Cardiac fibroblast (primary cell): Measurements from ENCODE around the gene PMP22.

Experiments used
- DNase-seq, 2 donors: peaks; one replicate each; pipeline versions ENCODE4 v3.0.0 to v3.0.0-alpha.2; 2010; ENCODE audit warnings: low read depth in 2 of 2
- H3K4me3 ChIP-seq, 2 donors: replicated peaks in 1 of 2; 1 replicate in 1 of 2; 2 replicates in 1 of 2; pipeline ENCODE4 v1.5.1; 2011; ENCODE audit warnings: low read depth in 2 of 2, low read length in 2 of 2, mild to moderate bottlenecking in 2 of 2, moderate library complexity in 1 of 2
- TF ChIP-seq, protein P1 (sequence below): IDR thresholded peaks from one replicate; pipeline ENCODE4 v1.5.1; 2011; ENCODE audit warnings: low read depth, mild to moderate bottlenecking, low read length, inconsistent platforms

Gene PMP22

DNA sequence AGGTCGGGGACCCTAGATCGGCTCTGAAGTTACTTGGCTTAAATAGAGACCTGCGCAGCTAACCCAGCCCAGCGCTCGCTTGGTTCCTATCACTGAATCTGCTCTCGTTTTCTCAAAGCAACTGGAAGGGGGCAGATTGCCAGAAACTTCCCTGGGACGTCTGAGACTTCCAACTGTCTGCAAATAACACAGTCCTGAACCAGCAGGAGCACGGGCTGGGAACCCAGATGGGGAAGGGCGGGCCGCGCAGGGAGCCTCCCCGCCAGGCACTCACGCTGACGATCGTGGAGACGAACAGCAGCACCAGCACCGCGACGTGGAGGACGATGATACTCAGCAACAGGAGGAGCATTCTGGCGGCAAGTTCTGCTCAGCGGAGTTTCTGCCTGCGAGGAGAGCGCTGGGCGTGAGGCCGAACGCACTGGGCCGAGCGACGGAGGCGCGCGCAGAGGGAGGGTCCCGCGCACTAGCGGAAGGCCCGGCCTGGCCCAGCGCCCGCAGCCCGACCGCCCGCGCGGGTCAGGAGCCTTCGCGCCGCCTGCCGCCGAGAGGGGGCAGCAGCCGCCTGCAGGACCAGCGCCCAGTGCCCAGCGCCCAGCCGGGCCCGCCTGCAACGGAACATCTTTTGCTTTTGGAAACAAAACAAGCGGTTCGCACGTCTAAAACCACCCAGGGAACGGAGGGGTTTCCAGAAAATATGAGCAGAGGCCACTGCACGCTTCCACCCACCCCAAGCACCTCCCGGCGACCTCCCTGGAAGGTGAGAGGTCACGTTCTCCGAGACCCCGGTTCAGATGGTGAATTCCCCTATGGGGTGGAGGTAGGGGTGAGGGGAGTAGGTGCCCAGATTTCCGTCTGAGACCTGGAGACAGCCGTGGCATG is 4.5 kb downstream of the PMP22 start:
- peak; percentile 83 to 93 for DNase-seq
- H3K4me3 ChIP-seq: peak overlapping the region; percentile 74 to 88
- TF ChIP-seq, protein P1, sequence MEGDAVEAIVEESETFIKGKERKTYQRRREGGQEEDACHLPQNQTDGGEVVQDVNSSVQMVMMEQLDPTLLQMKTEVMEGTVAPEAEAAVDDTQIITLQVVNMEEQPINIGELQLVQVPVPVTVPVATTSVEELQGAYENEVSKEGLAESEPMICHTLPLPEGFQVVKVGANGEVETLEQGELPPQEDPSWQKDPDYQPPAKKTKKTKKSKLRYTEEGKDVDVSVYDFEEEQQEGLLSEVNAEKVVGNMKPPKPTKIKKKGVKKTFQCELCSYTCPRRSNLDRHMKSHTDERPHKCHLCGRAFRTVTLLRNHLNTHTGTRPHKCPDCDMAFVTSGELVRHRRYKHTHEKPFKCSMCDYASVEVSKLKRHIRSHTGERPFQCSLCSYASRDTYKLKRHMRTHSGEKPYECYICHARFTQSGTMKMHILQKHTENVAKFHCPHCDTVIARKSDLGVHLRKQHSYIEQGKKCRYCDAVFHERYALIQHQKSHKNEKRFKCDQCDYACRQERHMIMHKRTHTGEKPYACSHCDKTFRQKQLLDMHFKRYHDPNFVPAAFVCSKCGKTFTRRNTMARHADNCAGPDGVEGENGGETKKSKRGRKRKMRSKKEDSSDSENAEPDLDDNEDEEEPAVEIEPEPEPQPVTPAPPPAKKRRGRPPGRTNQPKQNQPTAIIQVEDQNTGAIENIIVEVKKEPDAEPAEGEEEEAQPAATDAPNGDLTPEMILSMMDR: peak; percentile 38

- TF ChIP-seq, protein P1: no peak
- DNase-seq: no peak
- H3K4me3 ChIP-seq: no peak overlapping the region
Observed at GRCh38 chr17:15257796-15258512, 7.2 kb downstream of the PMP22 start.

- DNase-seq: peak; percentile 80 to 90
- TF ChIP-seq, protein P1: peak; percentile 87
- H3K4me3 ChIP-seq: peak overlapping the region in 1 of 2 donors; percentile 0
Observed at GRCh38 chr17:15257258-15257788, 7.8 kb downstream of the PMP22 start.

DNA sequence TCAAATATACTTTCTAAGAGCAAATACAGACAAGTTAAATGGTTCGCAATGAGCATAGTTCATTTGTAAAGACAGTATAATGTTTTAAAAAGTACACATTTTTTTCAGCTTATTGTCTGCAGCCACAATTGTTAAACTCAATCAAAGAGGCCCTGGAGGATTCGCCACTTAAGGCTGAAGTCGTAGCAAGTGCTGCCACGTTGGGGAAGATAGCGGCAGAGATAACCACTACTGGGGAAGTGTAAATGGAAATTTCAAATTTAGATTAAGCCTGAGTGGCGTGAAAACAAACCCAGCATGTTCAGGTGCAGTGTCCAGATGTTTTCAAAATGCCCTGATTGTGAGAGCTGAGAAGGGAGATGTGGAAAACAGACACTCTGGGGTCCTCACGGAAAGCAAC is 8.4 kb downstream of the PMP22 start:
- TF ChIP-seq, protein P1: no peak
- no peak for DNase-seq

DNA sequence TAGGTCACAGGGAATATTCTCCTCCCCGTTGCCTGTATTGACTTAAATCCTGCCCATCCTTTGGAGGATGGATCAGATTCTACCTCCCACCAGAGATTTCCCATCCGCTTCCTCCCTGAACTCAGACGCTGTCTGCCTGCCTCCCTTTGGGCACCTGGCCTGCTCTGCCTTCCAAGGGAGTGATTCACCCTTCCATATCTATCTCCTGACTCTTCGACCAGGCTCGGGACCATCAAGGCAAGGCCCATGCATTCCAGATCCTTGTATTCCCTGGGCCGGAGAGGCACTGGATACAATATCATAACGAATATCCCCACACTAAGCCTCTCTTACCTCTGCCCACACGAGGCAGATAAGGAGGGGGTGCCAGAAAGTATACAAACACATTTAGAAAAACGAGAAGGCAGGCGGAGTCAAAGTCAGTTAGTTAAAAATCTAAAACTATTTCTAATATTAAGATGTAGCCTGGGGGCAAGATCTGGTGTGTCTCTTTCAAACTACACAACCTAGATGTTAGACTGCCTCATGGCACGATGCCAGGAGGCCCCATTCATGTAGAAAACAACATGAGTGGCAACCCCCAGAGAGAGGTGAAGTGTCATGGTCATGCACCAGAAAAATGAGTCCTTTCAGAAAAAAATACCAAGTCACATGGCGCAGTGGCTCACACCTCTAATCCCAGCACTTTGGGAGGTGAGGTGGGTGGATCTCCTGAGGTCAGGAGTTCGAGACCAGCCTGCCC is 9.2 kb downstream of the PMP22 start:
- TF ChIP-seq, protein P1: no peak
- no peak overlapping the region for H3K4me3 ChIP-seq
- peak in 1 of 2 donors; percentile 59 for DNase-seq

More for the DNA sequence above, 8.4 kb downstream of the PMP22 start:
- no peak overlapping the region for H3K4me3 ChIP-seq

- TF ChIP-seq, protein P1: no peak
- no peak for DNase-seq
- H3K4me3 ChIP-seq: no peak overlapping the region
Observed at GRCh38 chr17:15250135-15250860, 14.8 kb downstream of the PMP22 start.
